Renal cortex interstitium (tissue), 11 donors: Measurements from ENCODE around the gene CXCL11. TPM values are rescaled to one million over a fixed set of nuclear protein-coding genes. Genes with fewer than 3 reads are reported as not detected.
"Not testable (repeated sequence)": the region's sequence is repeated elsewhere in the genome, so short reads cannot be mapped to it uniquely, and the experiment has no call there.

Experiments
- DNase-seq, 11 donors: peaks; one replicate each; pipeline ENCODE4 v3.0.0-alpha.2; 2013; ENCODE audit warnings: low read depth in 9 of 11, low spot score in 4 of 11; ENCODE audit errors: extremely low read depth in 1 of 11
- polyA plus RNA-seq, 3 donors: library from polyadenylated mRNA; unstranded; fragments of 120-200 nt; gene quantifications; one replicate each; pipeline ENCODE4 v1.2.1, GENCODE V29; 2013; ENCODE audit not compliant: insufficient read length in 3 of 3

The CXCL11 gene
- polyA plus RNA-seq, 3 donors, result 0.24 to 0.51 (median 0.42) TPM

GRCh38 chr4:76049860-76050416 is 14.1 kb upstream of the CXCL11 start:
- DNase-seq, result not testable (repeated sequence)

DNA sequence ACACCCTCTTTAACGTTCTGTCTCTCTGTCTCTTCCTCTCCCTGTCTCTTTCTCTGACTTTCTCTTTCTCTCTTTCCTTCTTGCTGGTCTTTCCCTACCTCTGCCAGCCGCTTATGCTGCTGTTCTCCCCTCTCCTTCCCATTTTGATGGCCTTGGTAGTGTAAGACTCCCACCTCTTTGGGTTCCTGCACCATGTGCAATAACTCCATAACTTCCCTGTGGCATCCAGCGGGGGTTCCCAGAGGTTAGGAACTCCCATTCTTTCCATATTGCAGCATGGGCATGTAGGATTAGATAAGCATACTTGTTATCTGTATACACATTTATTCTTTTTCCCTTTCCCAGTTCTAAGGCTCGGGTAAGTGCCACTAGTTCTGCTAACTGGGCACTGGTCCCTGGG is 8.8 kb upstream of the CXCL11 start:
- not testable (repeated sequence) for DNase-seq

- not testable (repeated sequence) for DNase-seq
Observed at GRCh38 chr4:76043306-76043705, 7.4 kb upstream of the CXCL11 start.

DNA sequence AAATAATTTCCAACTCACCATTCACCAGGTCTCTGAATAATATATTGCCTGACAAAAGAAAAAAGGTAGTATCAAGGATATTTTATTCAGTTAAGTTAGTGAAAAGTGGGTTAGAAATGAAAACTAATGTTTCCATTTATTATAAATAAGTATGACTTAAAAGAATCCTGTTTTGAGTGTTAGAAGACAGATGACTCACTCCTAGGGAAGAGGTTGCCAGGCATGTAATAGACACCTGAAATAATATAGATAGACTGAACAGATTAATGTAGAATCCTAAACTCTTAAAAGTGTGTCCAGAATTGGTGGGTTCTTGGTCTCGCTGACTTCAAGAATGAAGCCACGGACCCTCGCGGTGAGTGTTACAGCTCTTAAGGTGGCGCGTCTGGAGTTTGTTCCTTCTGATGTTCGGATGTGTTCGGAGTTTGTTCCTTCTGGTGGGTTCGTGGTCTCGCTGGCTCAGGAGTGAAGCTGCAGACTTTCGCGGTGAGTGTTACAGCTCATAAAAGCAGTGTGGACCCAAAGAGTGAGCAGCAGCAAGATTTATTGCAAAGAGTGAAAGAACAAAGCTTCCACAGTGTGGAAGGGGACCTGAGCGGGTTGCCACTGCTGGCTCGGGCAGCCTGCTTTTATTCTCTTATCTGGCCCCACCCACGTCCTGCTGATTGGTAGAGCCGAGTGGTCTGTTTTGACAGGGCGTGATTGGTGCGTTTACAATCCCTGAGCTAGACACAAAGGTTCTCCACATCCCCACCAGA is 6.5 kb upstream of the CXCL11 start:
- not testable (repeated sequence) for DNase-seq

GRCh38 chr4:76036855-76037254 is 985 bp upstream of the CXCL11 start:
- DNase-seq, result no peak

DNA sequence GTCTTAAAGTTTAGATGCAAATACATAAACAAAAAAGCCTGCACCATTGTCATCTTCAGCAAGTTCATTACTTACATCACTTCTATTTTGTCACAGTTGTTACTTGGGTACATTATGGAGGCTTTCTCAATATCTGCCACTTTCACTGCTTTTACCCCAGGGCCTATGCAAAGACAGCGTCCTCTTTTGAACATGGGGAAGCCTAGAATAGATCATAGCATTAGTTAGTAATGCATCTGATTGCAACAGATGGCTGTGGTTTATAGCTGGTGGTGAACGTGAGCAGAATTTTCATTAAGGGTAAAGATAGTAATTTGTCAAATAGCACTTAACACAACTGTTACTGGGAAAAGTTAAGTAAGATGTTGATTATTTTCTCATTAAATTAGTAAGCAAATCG is 729 bp downstream of the CXCL11 start:
- DNase-seq, result no peak

- no peak for DNase-seq
Observed at GRCh38 chr4:76029300-76029699, 6.6 kb downstream of the CXCL11 start.

DNA sequence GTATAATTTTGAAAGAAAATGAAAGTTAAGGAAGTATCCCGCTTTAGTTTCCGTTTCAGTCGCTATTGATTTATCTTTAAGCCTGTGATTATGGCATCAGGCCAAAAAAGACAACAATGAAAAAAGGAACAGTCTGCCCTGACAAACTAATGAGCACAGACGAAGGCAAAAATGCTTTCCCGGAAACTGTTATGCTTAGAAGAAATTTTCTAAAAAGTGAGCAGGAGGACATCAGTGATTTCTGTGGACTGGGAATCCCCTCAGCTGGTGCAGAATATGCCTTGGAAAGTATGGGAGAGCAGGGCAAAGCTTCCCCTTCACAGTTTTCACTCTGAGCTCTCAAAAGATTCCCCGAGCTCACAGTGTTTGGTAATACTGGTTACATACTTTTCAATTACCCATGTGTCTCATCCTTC is 7.5 kb downstream of the CXCL11 start:
- DNase-seq, result peak in 7 of 11 donors; percentile 4 to 33 (median 28)

DNA sequence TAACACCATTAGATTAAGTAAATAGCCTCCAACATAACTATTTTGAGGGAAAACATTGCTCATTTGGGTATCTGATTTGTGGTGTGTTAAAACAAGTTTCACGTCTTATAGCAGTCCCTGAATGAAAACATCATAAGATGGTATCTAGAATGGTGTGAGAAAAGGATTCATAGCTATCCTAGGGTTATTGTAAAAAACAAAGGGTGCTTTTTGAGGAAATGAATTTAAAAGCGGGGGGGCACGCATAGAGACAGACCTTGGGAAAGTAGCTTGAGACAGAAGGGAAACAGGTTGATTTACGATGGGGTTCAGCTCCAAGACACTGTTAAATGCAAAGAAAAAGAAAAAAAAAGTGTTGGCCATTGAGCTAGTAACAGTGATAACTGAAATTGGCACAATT is 11.8 kb downstream of the CXCL11 start:
- DNase-seq, result no peak

GRCh38 chr4:76023389-76023788 is 12.5 kb downstream of the CXCL11 start, which contains the start of gene CXCL10:
TSS of gene CXCL10 (minus strand) at chr4:76023497. CDS start at chr4:76023431, 66 bp downstream.
- DNase-seq, result no peak

GRCh38 chr4:76022677-76023076 is 13.2 kb downstream of the CXCL11 start:
- DNase-seq, result no peak

GRCh38 chr4:76022031-76022430 is 13.8 kb downstream of the CXCL11 start:
- DNase-seq, result no peak

- no peak for DNase-seq
Observed at GRCh38 chr4:76017056-76017686, 18.7 kb downstream of the CXCL11 start.

- no peak for DNase-seq
Observed at GRCh38 chr4:76016393-76016792, 19.5 kb downstream of the CXCL11 start.

DNA sequence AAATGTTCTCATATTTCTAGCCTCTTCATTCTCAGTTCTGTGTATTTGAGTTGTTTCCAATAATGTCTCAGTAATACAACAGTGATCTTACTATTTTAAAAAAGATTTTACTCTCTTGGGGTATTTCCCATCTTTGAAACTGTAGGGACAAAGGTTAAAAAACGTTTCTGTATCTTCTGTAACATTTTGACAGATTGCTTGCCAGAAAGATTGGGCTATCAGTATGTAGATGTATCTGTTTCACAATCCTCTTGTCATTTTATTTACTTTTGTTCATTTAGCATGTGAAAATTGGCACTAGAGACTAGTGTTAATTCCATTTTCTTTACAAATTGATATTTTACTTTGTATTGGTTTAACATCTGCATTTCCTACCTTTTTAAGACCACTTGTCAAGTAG is 22.3 kb downstream of the CXCL11 start:
- no peak for DNase-seq

DNA sequence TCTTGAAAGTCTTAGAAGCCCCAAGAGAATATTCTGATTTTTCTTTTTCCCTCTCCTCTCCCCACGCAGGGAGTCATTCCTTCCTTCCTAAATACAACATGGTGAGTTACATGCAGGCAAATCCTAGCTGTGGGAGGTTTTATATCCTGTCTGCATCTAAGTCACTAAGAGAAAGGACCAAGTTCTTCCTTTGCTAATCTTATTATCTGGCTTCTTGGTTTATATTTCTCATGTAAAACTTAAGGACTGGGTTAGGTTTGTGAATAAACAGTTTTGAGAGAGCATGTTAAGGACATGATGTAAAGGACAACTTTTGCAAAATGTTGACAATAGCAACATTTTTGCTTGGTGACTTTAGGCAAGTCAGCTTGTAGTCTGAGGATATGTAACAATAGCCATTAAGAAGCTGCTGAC is 23.5 kb downstream of the CXCL11 start:
- DNase-seq, result no peak

- peak in 2 of 11 donors; percentile 15 to 24 for DNase-seq
Observed at GRCh38 chr4:76011700-76012387, 24.0 kb downstream of the CXCL11 start.

DNA sequence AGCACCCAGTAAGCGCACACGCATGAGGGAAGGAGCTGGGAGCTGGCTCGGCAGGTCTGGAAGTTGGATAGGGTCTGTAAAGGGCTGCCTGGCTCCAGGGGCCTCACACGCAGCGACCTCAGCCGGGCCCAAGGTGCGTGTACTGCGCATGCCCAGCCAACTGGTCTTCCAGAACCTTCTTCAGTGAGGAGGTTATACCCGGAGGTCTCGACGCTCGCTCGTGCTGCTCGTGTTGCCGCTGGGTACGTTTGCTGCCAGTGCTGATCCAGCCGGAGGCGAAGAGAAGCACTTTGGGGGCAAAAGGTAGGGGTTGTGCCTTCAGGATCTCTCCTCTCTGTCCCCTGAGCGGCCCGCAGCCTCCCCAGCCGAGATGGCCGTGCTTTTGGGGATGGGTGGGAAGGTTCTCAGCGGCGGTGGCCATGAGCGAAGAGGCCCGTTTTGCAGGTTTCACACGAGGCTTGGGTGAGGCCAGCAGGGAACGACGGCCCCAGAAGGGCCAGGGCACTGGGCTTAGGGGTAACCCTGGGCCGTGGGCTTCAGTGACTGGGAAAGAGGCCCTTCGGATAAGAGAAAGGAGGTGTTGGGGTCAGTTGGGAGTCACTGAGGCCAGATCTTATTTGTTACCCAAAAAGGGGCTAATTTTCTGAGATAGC is 24.7 kb downstream of the CXCL11 start:
- DNase-seq, result no peak

GRCh38 chr4:76010576-76010975 is 25.3 kb downstream of the CXCL11 start:
- DNase-seq, result no peak
